Measurements from ENCODE around the gene KCNQ1.

DNA sequence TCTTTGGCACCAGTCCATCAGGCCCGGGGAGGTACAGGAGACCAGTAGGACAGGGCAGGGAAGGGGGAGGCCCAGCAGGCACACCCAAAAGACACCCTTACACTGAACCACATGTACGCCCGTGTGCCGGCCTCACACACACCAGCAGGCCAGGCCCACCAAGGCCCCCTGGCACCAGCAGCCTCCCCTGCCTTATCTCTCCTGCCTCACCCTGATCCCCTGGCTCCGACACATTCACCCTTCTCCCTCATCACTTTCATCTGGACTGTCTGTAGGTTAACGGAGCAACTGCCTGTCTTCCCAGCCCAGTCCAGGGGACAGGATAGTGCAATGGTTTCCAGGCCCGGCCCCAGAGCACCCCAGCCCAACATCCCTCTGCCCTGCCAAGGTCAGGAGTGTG, 435.8 kb downstream of the KCNQ1 start:
- TF ChIP-seq EZH2phosphoT487 (IDR thresholded peaks at IDR 0.05; ENCODE audit: insufficient read depth, low read depth) (no peak), EZH2 (IDR thresholded peaks at IDR 0.05; ENCODE audit: insufficient read depth, poor library complexity, severe bottlenecking) (no peak)
